GM18520 (cell line): Measurements from ENCODE around the gene HDDC3.

Experiments
- ATAC-seq: cut with Tn5 transposase; IDR thresholded peaks from one replicate; pipeline ENCODE4 v1.9.1; 2021; ENCODE audit not compliant: unreplicated experiment

HDDC3 gene

DNA sequence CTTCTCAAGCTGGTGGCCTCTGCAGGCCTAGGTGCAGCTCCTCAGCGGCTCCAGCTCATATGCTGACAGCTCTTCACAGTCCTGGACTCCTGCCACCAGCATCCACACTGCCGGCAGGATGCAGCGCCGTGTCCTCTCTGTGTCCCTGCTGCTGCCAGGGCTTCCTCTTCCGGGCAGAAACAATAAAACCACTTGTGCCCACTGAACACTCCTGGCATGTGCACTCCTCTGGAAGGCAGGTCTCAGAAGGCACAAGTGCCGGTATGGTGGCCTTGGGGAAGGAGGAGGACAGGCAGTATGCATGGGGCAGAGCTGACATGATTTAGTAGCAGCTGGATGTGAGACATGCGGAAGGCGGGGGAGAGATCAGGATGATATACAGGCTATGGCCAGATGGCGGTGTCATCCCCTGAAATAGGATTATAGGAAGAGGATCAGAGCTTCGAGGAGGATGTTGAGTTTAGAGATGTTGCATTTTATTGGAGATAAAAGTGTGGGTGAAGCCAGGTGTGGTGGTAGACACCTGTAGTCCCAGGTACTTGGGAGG is 36.7 kb downstream of the HDDC3 start:
- no peak for ATAC-seq

DNA sequence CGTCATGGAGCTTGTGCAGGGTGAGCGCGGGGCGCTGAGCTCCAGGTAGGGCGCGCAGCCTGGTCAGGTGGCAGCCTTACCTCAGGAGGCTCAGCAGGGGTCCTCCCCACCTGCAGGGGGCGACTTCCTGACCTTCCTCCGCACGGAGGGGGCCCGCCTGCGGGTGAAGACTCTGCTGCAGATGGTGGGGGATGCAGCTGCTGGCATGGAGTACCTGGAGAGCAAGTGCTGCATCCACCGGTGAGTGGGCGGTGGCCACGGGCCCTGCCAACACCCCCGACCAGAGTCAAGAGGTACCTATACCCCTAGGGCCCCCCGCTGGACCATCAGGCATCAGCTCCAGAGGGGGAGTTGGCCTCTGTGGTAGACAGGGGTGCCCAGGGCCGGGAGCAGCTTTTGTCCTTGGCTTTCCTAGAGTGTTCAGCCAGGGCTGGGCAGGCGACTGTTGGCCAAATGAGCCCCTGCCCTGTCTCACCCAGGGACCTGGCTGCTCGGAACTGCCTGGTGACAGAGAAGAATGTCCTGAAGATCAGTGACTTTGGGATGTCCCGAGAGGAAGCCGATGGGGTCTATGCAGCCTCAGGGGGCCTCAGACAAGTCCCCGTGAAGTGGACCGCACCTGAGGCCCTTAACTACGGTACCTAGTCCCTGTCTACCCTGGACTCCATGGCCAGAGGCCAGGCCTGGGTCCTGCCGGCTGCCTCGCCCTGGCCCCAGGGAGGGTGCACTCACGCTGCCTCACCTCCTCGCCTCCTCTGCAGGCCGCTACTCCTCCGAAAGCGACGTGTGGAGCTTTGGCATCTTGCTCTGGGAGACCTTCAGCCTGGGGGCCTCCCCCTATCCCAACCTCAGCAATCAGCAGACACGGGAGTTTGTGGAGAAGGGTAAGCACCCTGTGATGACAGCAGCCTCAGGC is 38.9 kb downstream of the HDDC3 start:
- ATAC-seq, result no peak

DNA sequence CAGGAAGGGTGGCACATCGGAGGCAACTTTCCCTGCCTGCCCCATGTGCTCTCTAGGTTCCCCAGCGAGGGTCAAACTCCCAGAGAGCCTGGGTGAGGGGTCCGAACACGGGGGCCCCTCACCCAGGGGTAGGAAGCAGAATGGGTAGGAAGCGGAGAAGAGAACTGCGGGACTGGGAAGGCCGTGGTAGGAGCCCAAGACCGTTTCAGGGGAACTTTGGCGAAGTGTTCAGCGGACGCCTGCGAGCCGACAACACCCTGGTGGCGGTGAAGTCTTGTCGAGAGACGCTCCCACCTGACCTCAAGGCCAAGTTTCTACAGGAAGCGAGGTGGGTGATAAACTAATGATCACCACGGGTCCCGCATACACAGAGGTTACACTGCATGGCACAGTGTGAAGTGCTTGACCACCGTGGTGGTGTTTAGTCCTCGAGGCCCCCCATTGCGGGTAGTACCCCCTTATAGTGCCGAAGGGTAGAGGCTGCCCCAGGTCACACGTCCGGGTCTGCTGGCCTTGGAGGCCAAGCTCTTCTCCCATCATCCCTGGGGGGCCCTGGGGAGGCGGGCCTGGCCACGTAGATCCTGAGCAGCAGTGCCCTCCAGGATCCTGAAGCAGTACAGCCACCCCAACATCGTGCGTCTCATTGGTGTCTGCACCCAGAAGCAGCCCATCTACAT is 39.7 kb downstream of the HDDC3 start:
- no peak for ATAC-seq

DNA sequence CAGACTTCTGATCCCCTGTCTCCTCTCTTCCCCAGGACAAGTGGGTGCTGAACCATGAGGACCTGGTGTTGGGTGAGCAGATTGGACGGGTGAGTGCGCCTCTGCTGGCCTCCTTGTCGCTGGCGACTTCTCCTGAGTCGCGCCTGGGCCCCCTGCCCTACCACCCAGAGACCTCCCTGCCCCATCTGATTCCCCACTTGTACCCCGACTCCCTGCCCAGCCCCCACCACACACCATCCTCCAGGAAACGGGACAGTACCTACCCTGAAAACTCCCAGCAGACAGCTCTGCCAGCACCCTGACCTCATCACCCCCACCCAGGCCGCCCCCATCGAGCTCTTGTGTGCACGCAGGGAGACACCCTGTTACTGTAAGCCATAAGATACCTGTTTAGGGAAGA is 40.3 kb downstream of the HDDC3 start:
- no peak for ATAC-seq

DNA sequence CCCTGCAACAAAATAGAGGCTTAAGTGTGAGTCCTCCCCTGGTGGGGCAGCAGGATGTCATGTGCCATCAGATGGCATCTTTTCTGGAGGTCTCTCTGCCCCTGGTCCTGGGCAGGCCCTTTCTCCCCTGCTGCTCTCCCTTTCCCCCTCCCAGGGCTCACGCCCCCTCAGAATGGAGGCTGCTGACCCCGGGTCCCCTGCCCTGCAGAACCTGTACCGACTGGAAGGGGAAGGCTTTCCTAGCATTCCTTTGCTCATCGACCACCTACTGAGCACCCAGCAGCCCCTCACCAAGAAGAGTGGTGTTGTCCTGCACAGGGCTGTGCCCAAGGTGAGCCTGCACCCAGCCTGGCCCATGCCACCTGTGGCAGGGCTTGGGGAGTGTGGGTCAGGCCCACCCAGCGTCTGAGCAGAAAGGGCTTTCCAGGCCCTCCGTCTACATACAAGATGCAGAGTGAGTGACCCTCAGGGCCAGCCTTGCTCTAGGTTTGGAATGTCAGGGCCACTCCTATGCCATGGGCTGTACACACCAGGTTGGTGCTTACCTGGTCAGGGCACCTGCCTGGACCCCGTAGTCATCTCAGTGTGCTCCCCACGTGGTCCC is 40.9 kb downstream of the HDDC3 start:
- no peak for ATAC-seq

DNA sequence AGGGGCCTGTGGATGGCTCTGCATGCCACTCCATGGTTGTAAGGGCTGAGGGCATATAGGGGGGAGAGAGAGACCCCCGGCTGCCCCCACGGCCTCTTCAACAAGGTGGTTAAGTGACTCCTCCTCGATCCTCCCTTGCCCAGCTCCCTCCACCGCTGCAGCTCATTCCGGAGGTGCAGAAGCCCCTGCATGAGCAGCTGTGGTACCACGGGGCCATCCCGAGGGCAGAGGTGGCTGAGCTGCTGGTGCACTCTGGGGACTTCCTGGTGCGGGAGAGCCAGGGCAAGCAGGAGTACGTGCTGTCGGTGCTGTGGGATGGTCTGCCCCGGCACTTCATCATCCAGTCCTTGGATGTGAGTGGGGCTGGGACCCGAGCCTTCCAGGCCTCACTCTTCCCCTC is 41.5 kb downstream of the HDDC3 start:
- ATAC-seq, result no peak

DNA sequence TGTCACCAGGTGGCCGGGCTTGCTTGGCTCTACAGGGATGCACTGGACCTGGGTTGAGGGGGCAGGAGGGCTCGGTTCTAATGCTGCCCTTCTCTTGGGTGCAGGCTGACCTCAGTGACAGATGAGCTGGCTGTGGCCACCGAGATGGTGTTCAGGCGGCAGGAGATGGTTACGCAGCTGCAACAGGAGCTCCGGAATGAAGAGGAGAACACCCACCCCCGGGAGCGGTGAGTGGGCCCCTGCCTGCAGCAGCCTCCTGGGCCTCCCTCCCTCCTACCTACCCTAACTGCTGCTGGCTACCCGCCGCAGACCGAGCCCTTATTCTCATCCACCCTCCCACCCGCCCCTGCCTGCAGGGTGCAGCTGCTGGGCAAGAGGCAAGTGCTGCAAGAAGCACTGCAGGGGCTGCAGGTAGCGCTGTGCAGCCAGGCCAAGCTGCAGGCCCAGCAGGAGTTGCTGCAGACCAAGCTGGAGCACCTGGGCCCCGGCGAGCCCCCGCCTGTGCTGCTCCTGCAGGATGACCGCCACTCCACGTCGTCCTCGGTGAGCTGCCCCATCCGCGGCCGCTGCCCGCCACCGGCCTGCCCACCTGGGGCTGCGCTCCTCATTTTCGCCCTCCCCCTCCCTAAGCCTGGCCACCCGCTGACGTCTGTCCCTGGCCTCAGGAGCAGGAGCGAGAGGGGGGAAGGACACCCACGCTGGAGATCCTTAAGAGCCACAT is 42.5 kb downstream of the HDDC3 start:
- ATAC-seq, result no peak

DNA sequence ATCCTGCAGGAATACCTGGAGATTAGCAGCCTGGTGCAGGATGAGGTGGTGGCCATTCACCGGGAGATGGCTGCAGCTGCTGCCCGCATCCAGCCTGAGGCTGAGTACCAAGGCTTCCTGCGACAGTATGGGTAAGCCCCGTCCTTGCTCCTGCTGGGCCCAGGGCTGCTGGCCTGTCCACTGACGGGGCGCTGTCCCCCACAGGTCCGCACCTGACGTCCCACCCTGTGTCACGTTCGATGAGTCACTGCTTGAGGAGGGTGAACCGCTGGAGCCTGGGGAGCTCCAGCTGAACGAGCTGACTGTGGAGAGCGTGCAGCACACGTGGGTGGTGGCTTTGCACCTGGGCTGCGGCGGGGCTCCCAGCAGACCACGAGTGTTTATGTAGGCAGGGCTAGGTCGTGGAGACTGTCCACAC is 43.0 kb downstream of the HDDC3 start:
- ATAC-seq, result no peak

DNA sequence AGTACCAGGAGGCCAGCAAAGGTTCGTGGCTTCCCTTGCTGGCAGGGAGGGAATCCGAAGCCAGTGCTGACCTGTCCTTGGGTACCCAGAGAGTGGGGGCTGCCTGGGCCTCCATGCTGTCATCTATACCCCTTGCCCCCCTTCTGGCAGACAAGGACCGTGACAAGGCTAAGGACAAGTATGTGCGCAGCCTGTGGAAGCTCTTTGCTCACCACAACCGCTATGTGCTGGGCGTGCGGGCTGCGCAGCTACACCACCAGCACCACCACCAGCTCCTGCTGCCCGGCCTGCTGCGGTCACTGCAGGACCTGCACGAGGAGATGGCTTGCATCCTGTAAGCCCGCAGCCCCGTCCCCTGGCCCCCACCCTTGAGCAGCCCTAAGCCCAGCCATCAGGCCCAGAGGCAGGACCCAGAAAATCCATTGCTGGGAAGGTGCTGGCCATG is 45.3 kb downstream of the HDDC3 start:
- no peak for ATAC-seq

DNA sequence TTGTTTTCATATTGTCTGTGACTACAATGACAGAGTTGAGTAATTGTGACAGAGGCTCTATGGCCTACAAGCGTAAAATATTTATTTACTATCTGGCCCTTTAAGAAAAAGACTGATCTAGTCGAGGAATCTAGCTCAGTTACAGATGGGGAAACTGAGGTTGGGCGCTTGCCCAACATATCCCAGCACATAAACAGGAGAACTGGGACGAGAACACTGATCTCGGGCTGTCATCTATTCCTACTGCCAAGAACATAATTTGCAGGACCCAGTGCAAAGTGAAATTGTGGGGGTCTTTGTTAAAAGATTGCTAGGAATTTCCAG is 46.1 kb downstream of the HDDC3 start:
- no peak for ATAC-seq

DNA sequence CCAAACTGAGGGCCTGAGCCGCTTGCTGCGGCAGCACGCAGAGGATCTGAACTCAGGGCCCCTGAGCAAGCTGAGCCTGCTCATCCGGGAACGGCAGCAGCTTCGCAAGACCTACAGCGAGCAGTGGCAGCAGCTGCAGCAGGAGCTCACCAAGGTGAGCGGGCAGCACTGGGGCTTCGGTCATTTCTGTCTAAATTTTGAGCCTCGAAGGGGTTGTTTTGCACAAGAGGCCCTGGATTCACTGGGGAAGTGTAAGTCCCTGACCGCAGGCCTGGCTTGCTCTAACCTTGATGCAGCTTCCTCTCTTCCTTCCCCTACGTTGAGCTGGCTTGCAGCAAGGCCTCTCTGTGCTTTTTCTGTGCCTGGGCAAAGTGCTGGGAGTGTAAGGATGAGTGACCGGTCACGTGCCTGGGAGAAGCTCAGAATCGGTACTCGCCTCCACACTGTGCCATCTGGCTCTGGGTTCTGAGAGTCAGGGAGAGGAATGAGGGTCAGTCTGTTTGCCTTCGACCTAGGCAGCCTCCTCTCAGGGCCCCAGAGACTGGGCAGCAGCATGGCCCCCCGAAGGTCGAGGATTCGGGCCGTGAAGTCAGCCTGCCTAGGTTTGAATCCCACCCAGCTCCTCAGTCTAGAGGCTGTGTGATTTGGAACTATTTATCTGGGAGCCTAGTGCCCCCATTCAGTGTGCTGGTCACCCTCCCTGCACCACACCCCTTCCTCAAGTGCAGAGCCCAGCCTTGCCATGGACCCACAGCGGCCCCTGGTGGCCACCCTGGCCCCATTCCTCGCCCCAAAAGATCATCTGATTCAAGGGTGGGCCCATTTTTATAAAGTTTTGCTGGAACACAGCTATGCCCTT is 46.7 kb downstream of the HDDC3 start:
- no peak for ATAC-seq

DNA sequence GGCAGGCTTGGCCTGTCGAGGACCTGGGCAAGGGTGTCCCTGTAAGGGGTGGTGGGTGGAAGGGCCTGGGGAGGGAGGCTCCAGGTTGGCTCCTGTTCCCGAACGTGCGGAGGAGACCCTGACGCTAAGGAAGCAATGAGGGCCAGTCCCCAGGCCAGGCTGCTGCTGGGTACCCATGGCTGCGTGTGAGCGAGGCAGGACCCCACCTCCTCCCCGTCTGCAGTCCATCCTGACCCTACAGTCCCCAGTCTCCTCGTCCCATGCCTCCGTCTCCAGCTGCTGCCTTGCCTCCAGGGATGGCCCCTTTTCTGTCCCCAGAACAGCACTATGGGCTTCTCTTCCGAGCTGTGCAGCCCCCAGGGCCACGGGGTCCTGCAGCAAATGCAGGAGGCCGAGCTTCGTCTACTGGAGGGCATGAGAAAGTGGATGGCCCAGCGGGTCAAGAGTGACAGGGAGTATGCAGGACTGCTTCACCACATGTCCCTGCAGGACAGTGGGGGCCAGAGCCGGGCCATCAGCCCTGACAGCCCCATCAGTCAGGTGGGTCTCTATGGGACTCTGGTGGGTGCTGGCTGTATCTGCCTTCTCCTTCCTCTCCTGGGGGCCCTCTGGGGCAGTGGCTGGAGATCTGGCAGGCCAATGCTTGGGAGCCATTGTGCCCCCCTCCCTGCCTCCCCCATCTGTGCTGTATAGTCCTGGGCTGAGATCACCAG is 47.5 kb downstream of the HDDC3 start:
- ATAC-seq, result no peak

DNA sequence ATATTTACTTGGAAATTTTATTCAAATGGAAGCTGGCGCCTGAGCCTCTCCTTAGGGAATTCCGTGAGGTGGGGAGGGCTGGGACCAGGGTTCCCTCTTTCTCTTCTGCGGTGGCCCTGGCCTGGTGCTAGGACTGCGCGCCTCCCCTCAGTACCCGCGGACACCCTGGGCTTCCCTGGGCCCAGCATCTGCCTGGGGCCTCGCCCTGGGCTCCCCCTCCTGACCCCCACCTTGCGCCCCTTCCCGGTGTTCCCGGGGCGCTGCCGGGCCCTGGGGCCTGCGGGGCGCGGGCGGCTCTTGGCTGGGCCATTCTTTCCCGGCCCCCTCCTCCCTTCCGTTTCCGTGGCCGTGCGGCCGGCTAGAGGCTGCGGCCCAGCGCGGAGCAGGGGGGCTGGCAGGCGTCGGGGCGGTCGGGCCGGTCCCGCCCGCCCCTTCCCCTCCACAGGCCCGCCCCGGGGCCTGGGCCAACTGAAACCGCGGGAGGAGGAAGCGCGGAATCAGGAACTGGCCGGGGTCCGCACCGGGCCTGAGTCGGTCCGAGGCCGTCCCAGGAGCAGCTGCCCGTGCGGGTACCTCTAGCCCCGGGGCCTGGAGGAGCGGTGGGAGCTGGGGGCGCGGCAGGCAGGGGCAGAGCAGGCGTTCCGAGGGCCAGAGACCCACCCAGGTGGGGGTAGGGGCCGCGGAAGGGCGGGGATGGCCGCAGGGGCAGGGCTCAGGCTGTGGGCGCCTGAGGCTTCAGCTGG is 48.2 kb downstream of the HDDC3 start, which contains the start of gene FES:
Gene FES, plus strand, starts transcription at position 529 of the 743 bp plus-strand sequence. CDS start 542 bp downstream, outside the sequence.
- no peak for ATAC-seq

DNA sequence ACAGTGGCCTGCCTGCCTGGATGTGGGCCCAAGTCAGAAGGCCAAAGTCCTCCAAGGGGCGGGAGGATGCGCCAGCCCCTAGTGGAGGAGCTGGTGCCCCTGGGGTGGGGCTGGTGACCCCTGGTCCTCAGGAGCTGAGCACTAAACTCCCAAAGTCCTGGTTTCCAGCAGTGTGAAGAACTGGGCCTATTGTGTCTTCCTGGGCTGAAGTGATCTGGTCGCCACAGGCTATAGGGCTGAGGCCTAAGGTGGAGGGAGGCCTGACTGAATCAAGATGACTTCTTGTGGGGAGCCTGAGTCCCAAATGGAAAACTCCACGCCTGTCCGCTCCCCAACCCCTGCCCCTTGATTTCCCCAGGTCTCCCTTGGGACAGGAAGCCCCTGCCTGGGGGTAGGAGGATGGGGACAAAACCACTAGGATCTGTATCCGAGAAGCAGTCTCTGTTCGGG is 48.8 kb downstream of the HDDC3 start:
- no peak for ATAC-seq

DNA sequence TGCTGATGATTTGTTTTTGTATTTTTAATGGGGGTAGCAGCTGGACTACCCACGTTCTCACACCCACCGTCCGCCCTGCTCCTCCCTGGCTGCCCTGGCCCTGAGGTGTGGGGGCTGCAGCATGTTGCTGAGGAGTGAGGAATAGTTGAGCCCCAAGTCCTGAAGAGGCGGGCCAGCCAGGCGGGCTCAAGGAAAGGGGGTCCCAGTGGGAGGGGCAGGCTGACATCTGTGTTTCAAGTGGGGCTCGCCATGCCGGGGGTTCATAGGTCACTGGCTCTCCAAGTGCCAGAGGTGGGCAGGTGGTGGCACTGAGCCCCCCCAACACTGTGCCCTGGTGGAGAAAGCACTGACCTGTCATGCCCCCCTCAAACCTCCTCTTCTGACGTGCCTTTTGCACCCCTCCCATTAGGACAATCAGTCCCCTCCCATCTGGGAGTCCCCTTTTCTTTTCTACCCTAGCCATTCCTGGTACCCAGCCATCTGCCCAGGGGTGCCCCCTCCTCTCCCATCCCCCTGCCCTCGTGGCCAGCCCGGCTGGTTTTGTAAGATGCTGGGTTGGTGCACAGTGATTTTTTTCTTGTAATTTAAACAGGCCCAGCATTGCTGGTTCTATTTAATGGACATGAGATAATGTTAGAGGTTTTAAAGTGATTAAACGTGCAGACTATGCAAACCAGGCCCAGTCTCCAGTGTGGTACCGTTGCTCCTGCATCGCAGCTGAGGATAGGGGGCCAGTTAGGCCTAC is 49.4 kb downstream of the HDDC3 start:
- ATAC-seq, result no peak

DNA sequence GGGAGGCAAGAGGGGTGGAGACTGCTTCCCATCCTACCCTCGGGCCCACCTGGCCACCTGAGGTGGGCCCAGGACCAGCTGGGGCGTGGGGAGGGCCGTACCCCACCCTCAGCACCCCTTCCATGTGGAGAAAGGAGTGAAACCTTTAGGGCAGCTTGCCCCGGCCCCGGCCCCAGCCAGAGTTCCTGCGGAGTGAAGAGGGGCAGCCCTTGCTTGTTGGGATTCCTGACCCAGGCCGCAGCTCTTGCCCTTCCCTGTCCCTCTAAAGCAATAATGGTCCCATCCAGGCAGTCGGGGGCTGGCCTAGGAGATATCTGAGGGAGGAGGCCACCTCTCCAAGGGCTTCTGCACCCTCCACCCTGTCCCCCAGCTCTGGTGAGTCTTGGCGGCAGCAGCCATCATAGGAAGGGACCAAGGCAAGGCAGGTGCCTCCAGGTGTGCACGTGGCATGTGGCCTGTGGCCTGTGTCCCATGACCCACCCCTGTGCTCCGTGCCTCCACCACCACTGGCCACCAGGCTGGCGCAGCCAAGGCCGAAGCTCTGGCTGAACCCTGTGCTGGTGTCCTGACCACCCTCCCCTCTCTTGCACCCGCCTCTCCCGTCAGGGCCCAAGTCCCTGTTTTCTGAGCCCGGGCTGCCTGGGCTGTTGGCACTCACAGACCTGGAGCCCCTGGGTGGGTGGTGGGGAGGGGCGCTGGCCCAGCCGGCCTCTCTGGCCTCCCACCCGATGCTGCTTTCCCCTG is 50.2 kb downstream of the HDDC3 start:
- ATAC-seq, result no peak
